ENCODE results near the gene TMA7B. TPM values are rescaled to one million over a fixed set of nuclear protein-coding genes. Genes with fewer than 3 reads are reported as not detected.

TMA7B gene
- total RNA-seq = not detected in 2 replicates

DNA sequence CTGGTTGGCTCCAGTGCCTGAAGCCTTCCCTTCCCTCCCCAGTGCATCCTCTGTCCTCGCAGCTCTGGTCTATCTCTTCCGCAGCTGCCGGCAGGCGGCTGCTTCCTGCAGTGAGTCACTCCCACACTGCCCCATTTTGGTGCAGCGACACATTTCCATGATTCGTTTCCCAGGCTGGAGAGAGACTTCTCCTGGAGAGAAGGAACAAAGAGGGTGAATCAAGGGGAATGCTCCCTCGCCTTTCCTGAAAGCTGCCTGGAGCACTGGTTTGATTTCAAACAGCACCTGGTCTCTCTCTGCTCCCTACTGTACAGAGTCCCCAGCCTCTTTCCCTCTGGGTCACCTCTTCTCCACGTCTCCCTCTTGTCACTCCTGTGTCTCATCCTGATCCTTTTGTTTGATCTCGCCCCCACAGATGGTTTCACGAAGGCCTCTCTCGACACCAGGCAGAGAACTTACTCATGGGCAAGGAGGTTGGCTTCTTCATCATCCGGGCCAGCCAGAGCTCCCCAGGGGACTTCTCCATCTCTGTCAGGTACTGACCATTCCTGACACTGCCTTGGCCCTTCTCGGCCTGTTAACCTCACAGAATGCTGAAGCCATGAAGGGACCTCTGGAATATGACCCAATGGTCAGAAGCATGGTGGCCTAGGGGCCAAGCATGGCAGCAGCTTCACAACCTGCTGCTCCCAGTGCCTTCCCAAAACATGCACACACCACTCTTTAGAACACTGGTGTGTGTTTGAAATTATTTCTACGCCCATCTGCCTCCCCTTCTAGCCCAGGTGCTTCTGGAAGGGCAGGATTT lies at the start of gene TMA7B:
Gene TMA7B, plus strand, starts transcription at position 758 of the 808 bp plus-strand sequence. CDS start 3,978 bp downstream, outside the sequence.

GRCh38 chr22:39994566-39995392 lies 34.6 kb downstream of the TMA7B start, which contains the start of gene FAM83F:
Gene FAM83F, plus strand, starts transcription at chr22:39994954. Its CDS starts 89 bp downstream, at chr22:39995043.

Other genes starting within 250 kb of the TMA7B start
- gene ENTHD1, start 66.6 kb upstream of the TMA7B start, total RNA-seq = not detected in 2 replicates
- 0.06 TPM in 1 of 2 replicates, not detected in the other for gene GRAP2, start 59.3 kb upstream of the TMA7B start, total RNA-seq
- gene FAM83F, start 34.6 kb downstream of the TMA7B start, total RNA-seq = under 0.01 TPM in 1 of 2 replicates, not detected in the other
- 9.9 and 22.7 TPM in 2 replicates for gene TNRC6B, start 217.5 kb downstream of the TMA7B start, total RNA-seq

All from bladder microvascular endothelial cell (primary cell).